Activated CD8-positive, alpha-beta T cell treated with anti-CD3 and anti-CD28 coated beads for 36 hours (primary cell): Measurements from ENCODE around the gene USP36. TPM values are rescaled to one million over a fixed set of nuclear protein-coding genes. Genes with fewer than 3 reads are reported as not detected.
A peak's percentile ranks its signal among the peaks of the same experiment; 100 is the strongest.

ENCODE experiments used
- ATAC-seq: fragments of 200-7000 bp; cut with Tn5 transposase; one replicate; pipeline ENCODE4 v1.10.0; 2021; ENCODE audit warnings: mild to moderate bottlenecking, moderate library complexity
- CTCF ChIA-PET: fragments of 350-600 bp; sonication (Branson Sonifier 250); formaldehyde crosslinking; loops from one replicate; lab custom pipeline; 2021; ENCODE audit warnings: antibody characterized with exemption; lab: Charles Lee
- POLR2A ChIA-PET: fragments of 350-600 bp; sonication (Branson Sonifier 250); formaldehyde crosslinking; loops from one replicate; lab custom pipeline; 2021; ENCODE audit warnings: antibody characterized with exemption; lab: Charles Lee
- DNase-seq: peaks from one replicate; pipeline ENCODE4 v3.0.0-alpha.2; 2020
- H3K27ac Mint-ChIP-seq: one replicate; pipeline ENCODE4 v1.8.0; 2021; ENCODE audit warnings: mild to moderate bottlenecking, mixed read lengths
- H3K27me3 Mint-ChIP-seq: one replicate; pipeline ENCODE4 v1.8.0; 2021; ENCODE audit warnings: mixed read lengths
- H3K36me3 Mint-ChIP-seq: one replicate; pipeline ENCODE4 v1.8.0; 2021; ENCODE audit warnings: low read depth, mixed read lengths
- H3K4me1 Mint-ChIP-seq: one replicate; pipeline ENCODE4 v1.8.0; 2021; ENCODE audit warnings: low read depth, mixed read lengths
- H3K4me3 Mint-ChIP-seq: one replicate; pipeline ENCODE4 v1.8.0; 2021; ENCODE audit warnings: mild to moderate bottlenecking, moderate library complexity, mixed read lengths
- H3K9me3 Mint-ChIP-seq: one replicate; pipeline ENCODE4 v1.8.0; 2021; ENCODE audit warnings: mixed read lengths
- CTCF ChIP-seq: fragments of 200-600 bp; IDR thresholded peaks from one replicate; pipeline ENCODE4 v1.8.0; 2022; ENCODE audit warnings: antibody characterized with exemption, mild to moderate bottlenecking
- intact Hi-C: fragments of 100-400 bp; cut with micrococcal nuclease; formaldehyde crosslinking; loops from one replicate; pipeline ENCODE4 v1.10.0; 2022
- total RNA-seq, 2 experiments: library from RNA; stranded (reverse); gene quantifications; one replicate each; pipeline ENCODE4 v1.2.3, GENCODE V29; 2021

Gene USP36
- total RNA-seq, 2 experiments from 2014 or later = 86.3 to 93.2 TPM

GRCh38 chr17:78817123-78817522 lies 23.5 kb downstream of the USP36 start:
- Mint-ChIP-seq H3K27ac (peak overlapping the region; percentile 90), H3K4me1 (peaks cover 54% of the 10 kb centered on the region), H3K9me3 (no peaks in the 10 kb centered on the region), H3K27me3 (no peaks in the 10 kb centered on the region), H3K4me3 (peak overlapping the region; percentile 3), H3K36me3 (peaks cover 73% of the 10 kb centered on the region)
- POLR2A ChIA-PET = interaction anchor here (1.1 to 2.0 kb wide), 3 partner anchors 9 to 32 kb away, joined by 3 to 5 read pairs (median 4); no protein-coding TSS in a partner anchor
- intact Hi-C loops = loop anchor here (5.0 kb wide), 1 partner anchor 70 kb away; no protein-coding TSS in a partner anchor
- peak; percentile 92 for ATAC-seq
- peak; percentile 80 for DNase-seq
- no peak for TF ChIP-seq CTCF
- CTCF ChIA-PET = no interaction called here

- Mint-ChIP-seq H3K4me3 (no peak overlapping the region), H3K36me3 (peaks cover 73% of the 10 kb centered on the region), H3K27ac (no peak overlapping the region), H3K4me1 (peaks cover 46% of the 10 kb centered on the region), H3K9me3 (no peaks in the 10 kb centered on the region), H3K27me3 (no peaks in the 10 kb centered on the region)
- ChIA-PET CTCF (no interaction called here), POLR2A (no interaction called here)
- no peak for TF ChIP-seq CTCF
- intact Hi-C loops = loop anchor here (5.0 kb wide), 1 partner anchor 68 kb away; no protein-coding TSS in a partner anchor
- DNase-seq (no peak), ATAC-seq (no peak)
These were observed 24.9 kb downstream of the USP36 start for GRCh38 chr17:78815696-78816095.

DNA sequence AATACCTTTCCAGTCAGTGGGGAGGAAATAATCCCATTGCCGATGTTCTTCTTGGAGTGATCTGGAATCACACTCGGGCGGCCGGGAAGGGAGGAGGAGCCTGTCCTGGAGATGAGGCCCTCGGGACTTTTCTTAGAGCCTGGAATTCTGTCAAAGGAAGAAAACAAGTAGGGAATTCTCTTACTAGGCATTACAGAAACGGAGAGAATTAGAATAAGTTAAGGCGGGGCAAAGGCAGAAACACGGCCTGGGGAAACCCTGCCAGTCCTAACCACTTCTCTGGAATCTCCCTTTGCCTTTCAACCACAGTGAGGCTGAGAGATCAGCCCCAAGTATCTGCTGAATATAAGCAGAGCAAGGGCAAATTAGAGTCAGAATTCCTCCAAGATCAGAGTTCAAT lies 27.8 kb downstream of the USP36 start:
- peaks cover 58% of the 10 kb centered on the region for H3K36me3 Mint-ChIP-seq
- intact Hi-C loops = no loop called here
- CTCF ChIA-PET = no interaction called here
- TF ChIP-seq CTCF = no peak
- no peaks in the 10 kb centered on the region for H3K9me3 Mint-ChIP-seq
- peaks cover 21% of the 10 kb centered on the region for H3K4me1 Mint-ChIP-seq
- peak overlapping the region; percentile 70 for H3K27ac Mint-ChIP-seq
- no peak for DNase-seq
- no peaks in the 10 kb centered on the region for H3K27me3 Mint-ChIP-seq
- no peak for ATAC-seq
- POLR2A ChIA-PET = interaction anchor here (1.0 kb wide), 2 partner anchors 25 to 76 kb away, joined by 3 read pairs; no protein-coding TSS in a partner anchor
- no peak overlapping the region for H3K4me3 Mint-ChIP-seq

GRCh38 chr17:78808163-78808562 lies 32.5 kb downstream of the USP36 start:
- intact Hi-C loops = loop anchor here (5.0 kb wide), 1 partner anchor 34 kb away; the partner anchor contains the start of gene USP36
- no peak for TF ChIP-seq CTCF
- Mint-ChIP-seq H3K27ac (peak overlapping the region; percentile 52), H3K36me3 (peaks cover 65% of the 10 kb centered on the region), H3K4me3 (no peak overlapping the region), H3K27me3 (no peaks in the 10 kb centered on the region), H3K9me3 (no peaks in the 10 kb centered on the region), H3K4me1 (peaks cover 39% of the 10 kb centered on the region)
- ATAC-seq = no peak
- CTCF ChIA-PET = interaction anchor here (1.2 kb wide), 1 partner anchor 9 kb away, joined by 5 read pairs; no protein-coding TSS in a partner anchor
- no peak for DNase-seq
- POLR2A ChIA-PET = interaction anchor here (1.3 to 3.4 kb wide), 2 partner anchors 8 to 12 kb away, joined by 5 to 18 read pairs; no protein-coding TSS in a partner anchor

DNA sequence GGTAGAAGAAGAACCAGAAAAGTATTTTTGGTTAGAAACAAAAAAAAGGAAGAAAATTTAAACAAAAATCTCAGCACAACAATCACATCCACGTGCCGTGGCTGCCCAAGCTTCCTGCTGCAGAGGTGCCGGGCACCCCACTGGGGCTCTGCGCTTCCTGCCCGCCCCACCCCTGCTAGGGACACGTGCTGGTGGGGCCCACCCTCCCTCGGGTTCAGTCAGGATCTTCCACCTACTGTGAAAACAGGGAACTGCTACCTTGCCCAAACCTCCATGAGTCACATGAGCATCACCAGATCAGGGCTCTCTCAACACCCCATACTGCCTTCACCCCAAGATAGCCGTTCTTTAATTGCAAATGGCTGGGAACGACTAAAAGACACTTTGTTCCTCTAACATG lies 34.2 kb downstream of the USP36 start:
- no peaks in the 10 kb centered on the region for H3K9me3 Mint-ChIP-seq
- peaks cover 41% of the 10 kb centered on the region for H3K4me1 Mint-ChIP-seq
- no peak for TF ChIP-seq CTCF
- ATAC-seq (peak; percentile 55), DNase-seq (peak; percentile 71)
- peaks cover 65% of the 10 kb centered on the region for H3K36me3 Mint-ChIP-seq
- H3K27me3 Mint-ChIP-seq = no peaks in the 10 kb centered on the region
- peak overlapping the region; percentile 86 for H3K27ac Mint-ChIP-seq
- ChIA-PET POLR2A (interaction anchor here (0.6 to 3.4 kb wide), 4 partner anchors 14 to 88 kb away, joined by 3 to 18 read pairs (median 5); partner anchors contain the start of gene USP36), CTCF (interaction anchor here (1.1 to 3.2 kb wide), 3 partner anchors 12 to 97 kb away, joined by 3 to 16 read pairs (median 4); no protein-coding TSS in a partner anchor)
- intact Hi-C loops = loop anchor here (5.0 kb wide), 1 partner anchor 36 kb away; the partner anchor contains the start of gene USP36
- H3K4me3 Mint-ChIP-seq = no peak overlapping the region
